Activated T-helper 1 cell treated with Interleukin-2 at 50 U/mL for 16 hours (primary cell): ENCODE results near the gene UNC45A.
A peak's percentile ranks its signal among the peaks of the same experiment; 100 is the strongest.

Source experiments
- DNase-seq: peaks from one replicate; pipeline ENCODE4 v3.0.0-alpha.2; 2020; ENCODE audit warnings: low read depth

UNC45A gene

GRCh38 chr15:90967206-90967605, 32.1 kb downstream of the UNC45A start:
- DNase-seq: no peak

DNA sequence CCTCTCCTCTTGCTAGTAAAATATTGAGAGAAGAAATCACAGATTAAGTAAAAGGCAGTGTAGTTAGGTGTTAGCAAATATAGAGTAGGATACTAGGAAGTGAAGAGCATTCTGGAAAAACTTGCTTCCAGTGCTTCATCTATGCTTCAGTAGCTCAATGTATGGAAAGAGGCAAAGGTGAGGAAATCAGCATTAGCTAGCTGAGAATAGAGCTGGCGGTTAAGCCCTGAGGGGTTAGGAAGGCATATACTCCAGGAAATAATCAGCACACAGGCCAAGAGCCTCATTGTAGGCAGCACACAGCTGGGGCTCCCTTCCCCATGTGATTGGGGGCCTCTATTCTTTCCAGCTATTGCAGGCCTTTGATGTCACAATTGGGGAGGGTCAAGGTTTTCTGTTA, 33.3 kb downstream of the UNC45A start:
- DNase-seq: no peak

DNA sequence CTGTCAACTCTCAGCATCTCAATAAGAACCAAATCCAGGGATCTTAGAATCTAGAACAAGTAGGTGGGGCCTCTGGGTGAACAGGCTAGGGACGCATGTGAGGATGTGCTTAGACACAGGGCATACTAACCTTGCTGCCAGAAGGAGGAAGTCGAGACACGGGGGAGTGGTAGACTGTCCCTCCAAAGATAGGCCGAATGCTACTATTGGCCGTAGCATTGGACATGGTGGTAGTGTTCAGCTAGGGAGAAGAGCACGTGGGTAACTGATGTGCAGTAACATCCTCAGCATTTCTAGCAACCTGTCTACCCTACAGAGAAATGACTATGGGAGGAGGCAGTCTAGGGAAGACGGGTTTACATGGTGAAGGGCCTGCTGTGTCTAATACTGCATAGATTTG, 35.2 kb downstream of the UNC45A start:
- no peak for DNase-seq

DNA sequence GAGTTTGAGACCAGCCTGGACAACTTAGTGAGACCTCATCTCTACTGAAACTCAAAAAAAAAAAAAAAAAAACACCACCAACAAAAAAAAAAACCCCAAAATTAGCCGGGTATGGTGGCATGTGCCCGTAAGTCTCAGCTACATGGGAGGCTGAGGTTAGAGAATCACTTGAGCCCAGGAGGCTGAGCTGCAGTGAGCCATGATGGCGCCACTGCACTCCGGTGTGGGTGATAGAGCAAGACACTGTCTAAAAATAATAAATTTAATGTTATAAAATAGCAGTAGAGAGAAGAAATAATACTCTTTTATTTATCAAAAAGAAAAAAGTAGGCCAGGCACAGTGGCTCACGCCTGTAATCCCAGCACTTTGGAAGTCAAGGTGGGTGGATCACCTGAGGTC, 37.0 kb downstream of the UNC45A start:
- no peak for DNase-seq

DNA sequence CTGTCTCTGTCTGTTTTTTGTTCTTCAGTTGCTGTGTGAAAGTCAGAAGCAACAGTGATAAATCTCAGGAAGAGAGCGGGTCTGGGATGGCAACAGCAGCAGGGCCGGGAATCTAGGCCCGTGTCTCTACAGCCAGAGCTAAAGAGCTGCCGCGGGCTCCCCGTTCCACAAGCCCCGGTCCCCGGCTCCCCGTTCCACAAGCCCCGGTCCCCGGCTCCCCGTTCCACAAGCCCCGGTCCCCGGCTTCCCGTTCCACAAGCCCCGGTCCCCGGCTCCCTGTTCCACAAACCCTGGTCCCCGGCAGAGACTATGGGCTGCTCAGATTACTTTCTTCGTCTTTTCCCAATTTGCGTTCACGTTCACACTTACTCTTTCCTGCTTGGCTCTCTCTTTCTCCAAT, 39.1 kb downstream of the UNC45A start:
- no peak for DNase-seq

DNA sequence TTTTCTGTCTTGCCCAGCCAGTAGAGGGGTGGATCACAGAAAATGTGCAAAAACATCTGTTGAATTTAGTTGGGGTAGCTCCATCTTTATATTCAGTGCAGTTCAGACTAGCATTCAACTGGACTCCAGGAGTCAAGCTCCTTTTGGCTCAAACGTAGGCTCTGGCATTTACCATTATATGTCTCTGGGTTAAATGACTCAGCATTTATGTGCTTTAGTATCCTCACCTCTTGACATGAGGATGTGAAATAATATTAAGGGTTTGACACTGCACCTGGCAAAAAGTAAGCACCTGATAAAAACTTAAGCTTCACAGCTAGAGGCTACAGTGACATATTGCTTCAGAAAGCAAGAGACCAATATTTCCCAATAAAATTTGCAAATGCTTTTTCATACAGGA, 44.5 kb downstream of the UNC45A start:
- no peak for DNase-seq

DNA sequence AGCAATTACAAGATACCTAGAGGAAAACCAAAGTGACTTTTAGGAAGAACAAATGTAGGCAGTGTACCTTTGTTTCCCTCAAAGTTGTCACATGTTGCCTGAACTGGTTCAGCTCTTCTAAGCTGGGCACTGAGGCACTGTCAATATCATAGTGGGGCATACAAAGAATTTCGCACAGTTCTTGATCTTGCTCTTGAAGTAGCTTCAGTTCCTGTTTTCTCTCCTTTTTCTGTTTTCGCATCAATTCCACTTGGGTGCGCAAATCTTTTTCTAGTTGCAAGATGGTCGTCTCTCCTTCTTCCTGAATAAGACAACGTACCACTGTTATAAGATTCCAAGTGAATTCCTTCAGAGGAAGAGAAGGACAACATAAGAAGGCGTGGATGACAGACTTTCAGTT, 46.6 kb downstream of the UNC45A start:
- DNase-seq: no peak

GRCh38 chr15:90982135-90982534, 47.0 kb downstream of the UNC45A start:
- DNase-seq: no peak

- DNase-seq: no peak
Measured at GRCh38 chr15:90986790-90987507, 51.9 kb downstream of the UNC45A start.

DNA sequence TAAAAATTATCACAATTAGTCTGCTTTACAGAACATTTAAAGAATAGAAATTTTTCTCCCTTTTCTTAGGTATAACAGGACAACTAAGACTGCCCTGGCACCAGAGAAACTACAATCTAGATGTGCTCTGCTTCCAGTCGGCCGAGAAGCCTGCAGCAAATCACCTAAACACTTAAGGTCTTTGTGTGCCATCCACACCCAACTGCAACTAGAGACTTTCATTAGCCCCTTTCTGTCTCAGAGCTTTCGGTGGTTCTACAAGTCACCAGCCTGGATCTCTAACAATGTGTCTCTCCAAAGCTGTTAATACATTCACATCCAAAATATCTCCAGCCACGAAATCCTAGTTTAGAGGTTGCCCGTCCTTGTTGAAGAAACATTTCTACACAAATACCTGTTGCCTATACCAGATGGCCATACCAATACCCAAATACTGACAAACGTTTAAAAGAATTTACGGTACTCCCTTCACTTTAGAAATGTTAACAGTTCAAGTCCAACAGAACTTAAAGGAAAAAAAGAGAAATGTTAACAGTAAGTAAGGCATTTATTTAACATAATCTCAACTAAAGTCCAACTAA, 52.6 kb downstream of the UNC45A start:
- DNase-seq: no peak

DNA sequence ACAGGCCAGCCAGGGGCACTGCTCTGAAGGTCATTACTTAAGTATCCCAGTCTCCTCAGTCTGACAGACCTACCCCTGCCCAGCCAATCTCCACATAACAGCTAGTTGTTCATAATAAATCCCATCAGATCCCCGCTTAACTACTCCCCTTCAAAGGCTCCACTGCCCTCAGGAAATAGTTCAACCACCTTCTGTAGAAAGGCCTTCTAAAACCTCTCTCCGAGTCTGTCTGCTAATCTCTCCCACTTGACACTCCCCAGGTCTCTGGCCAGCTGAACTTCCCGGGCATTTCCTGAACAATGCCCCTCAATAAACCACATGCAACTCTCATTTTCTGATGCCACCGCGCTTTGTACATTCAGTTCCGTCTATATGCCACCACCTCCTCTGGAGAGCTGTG, 53.2 kb downstream of the UNC45A start:
- DNase-seq: no peak

DNA sequence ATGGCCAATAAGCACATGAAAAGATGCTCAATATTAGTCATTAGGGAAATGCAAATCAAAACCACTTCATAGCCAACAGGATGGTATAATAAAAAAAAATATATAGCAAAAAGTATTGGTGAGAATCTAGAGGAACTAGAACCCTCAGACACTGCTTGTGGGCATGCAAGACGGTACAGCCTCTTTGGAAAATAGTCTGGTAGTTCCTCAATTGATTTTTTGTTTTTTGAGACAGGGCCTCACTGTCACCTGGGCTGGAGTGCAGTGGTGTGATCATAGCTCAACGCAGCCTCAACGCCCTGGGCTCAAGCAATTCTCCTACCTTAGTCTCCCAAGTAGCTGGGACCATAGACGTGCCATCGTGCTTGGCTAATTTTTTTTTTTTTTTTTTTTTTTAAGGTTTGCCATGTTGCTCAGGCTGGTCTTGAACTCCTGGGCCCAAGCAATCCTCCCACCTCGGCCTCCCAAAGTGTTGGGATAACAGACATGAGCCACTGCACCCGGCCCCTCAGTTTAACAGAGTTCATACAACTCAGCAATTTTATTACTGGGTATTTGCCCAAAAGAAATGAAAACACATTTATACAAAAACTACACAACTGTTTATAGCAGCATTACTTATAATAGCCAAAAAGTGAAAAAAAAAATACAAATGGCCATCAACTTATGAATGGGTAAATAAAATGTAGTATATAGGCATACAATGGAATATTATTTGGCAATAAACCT, 54.1 kb downstream of the UNC45A start:
- no peak for DNase-seq

- DNase-seq: no peak
Measured at GRCh38 chr15:90990446-90990845, 55.4 kb downstream of the UNC45A start.

- no peak for DNase-seq
Measured at GRCh38 chr15:90991587-90992285, 56.7 kb downstream of the UNC45A start.

GRCh38 chr15:90994059-90994416, 59.0 kb downstream of the UNC45A start:
- DNase-seq: no peak

DNA sequence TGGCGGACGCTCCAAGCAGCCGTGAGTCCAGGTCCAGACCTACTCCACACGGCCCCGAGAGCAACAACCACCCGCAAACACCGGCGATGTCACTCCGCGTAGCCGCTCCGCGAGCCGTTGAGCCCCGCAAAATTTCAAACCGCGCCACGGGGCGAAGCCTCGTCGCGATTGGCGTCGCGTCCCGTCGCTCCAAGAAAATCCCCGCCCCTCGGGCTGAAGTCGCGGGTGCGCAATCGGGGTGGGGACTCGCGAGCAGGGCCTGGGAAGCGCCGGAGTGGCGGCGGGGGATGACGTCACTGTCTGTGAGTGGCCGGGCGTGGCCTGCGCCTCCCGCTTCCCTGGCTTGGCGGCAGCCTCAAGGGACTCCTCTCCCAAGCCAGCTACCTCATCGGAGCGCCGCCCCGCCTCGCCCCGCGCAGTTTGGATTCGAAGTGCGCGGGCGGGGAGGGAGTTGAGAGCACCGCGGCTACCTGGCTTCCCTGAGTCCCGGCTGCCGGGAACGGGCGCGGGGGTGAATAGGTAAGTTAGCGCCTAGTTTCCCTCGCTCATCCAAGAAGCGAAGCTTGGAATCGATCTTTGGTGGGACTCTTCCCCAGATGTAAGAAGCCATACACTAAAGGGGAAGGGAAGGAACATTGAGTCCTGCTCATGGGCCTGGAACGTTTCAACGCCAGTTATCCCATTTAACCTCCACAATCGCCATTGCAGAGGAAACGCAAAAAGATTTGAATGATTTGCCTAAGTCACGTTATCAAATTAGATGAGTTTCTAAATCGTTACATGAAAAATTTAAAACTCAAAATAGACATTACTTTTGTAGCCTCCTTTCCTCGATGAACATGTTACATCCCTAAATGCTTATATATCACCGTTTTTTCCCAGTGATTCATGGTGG, 59.6 kb downstream of the UNC45A start, which contains the start of gene PRC1:
PRC1 (minus strand) TSS at position 119 of the 895 bp plus-strand sequence; CDS start at position 1, 118 bp downstream.
- peak; percentile 95 for DNase-seq

DNA sequence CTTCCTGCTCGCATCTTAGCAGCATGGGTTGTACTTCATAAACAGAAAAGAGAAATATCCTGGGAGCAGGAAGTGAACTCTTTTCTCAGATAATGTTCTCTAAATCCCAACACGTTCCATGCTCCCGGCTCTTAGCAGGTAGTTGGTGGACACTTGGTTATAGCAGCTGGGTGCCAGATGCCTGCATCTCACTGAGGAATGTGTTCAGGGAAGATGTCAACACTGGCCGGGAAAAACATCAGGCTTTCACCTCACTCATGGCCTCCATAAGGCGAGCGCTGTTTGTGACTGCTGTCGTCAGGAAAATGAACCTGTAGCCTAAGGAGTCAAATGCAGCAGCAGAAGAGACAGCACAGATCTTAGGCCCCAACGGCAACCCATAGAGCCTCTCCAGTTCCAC, 63.7 kb downstream of the UNC45A start:
- DNase-seq: no peak

GRCh38 chr15:91001209-91001608, 66.1 kb downstream of the UNC45A start:
- DNase-seq: no peak
